Keratinocyte (primary cell): ENCODE data around the gene MEGF10. TPM values are rescaled to one million over a fixed set of nuclear protein-coding genes. Genes with fewer than 3 reads are reported as not detected.

Source experiments
- DNase-seq: peaks from one replicate; pipeline ENCODE4 v3.0.0-alpha.2; 2011; ENCODE audit warnings: low read depth, missing footprints, low spot score
- FAIRE-seq: peaks from 2 replicates; lab custom pipeline; 2011; peaks lifted over from hg19 to GRCh38; lab: Jason Lieb, UNC
- H2AFZ ChIP-seq: 2 replicates; pipeline ENCODE4 v1.6.0; 2012; ENCODE audit warnings: low read length, control low read depth, inconsistent platforms; ENCODE audit not compliant: control insufficient read depth
- H3K27ac ChIP-seq: 2 replicates; pipeline ENCODE4 v1.5.1; 2011; ENCODE audit warnings: low read length; ENCODE audit not compliant: control insufficient read depth, insufficient read depth
- H3K27me3 ChIP-seq: 3 replicates; pipeline ENCODE4 v1.6.0; 2011; ENCODE audit warnings: low read length; ENCODE audit not compliant: control insufficient read depth, insufficient read depth; ENCODE audit errors: extremely low read depth
- H3K36me3 ChIP-seq, 2 experiments: 2 replicates in 1 of 2; 3 replicates in 1 of 2; pipeline ENCODE4 v1.5.1; 2011; ENCODE audit warnings: low read length in 2 of 2, mild to moderate bottlenecking in 1 of 2; ENCODE audit not compliant: control insufficient read depth in 2 of 2, insufficient read depth in 2 of 2; ENCODE audit errors: extremely low read depth in 1 of 2
- H3K4me1 ChIP-seq: 3 replicates; pipeline ENCODE4 v1.5.1; 2011; ENCODE audit warnings: low read length; ENCODE audit not compliant: control insufficient read depth, insufficient read depth; ENCODE audit errors: extremely low read depth
- H3K4me2 ChIP-seq: 3 replicates; pipeline ENCODE4 v1.6.0; 2011; ENCODE audit warnings: low read depth, low read length; ENCODE audit not compliant: control insufficient read depth, insufficient read depth; ENCODE audit errors: extremely low read depth
- H3K4me3 ChIP-seq, 3 experiments: fragments of 200-600 bp in 1 of 3; sonication (generic) in 1 of 3; 2 replicates in 2 of 3; 3 replicates in 1 of 3; pipeline ENCODE4 v1.5.1; 2011 to 2016; ENCODE audit warnings: low read length in 3 of 3, mild to moderate bottlenecking in 3 of 3, control low read depth in 2 of 3, inconsistent platforms in 1 of 3, low read depth in 1 of 3, mixed read lengths in 1 of 3, mixed run types in 1 of 3, moderate library complexity in 1 of 3; ENCODE audit not compliant: control insufficient read depth in 2 of 3, insufficient read depth in 2 of 3; ENCODE audit errors: extremely low read depth in 1 of 3
- H3K79me2 ChIP-seq: 2 replicates; pipeline ENCODE4 v1.6.0; 2012; ENCODE audit warnings: low read length; ENCODE audit not compliant: control insufficient read depth, insufficient read depth
- H3K9ac ChIP-seq: 3 replicates; pipeline ENCODE4 v1.6.0; 2011; ENCODE audit warnings: low read length; ENCODE audit not compliant: control insufficient read depth, insufficient read depth; ENCODE audit errors: extremely low read depth
- H3K9me1 ChIP-seq: 3 replicates; pipeline ENCODE4 v1.6.0; 2011; ENCODE audit warnings: low read length; ENCODE audit not compliant: control insufficient read depth, insufficient read depth; ENCODE audit errors: extremely low read depth
- H3K9me3 ChIP-seq: 2 replicates; pipeline ENCODE4 v1.5.1; 2012; ENCODE audit warnings: low read depth, low read length; ENCODE audit not compliant: control insufficient read depth
- H4K20me1 ChIP-seq: 3 replicates; pipeline ENCODE4 v1.6.0; 2011; ENCODE audit warnings: low read length; ENCODE audit not compliant: control insufficient read depth, insufficient read depth; ENCODE audit errors: extremely low read depth
- CTCF ChIP-seq, 3 experiments: IDR thresholded peaks in 1 of 3; conservative IDR thresholded peaks in 1 of 3; optimal IDR thresholded peaks in 1 of 3; 2 replicates in 2 of 3; 3 replicates in 1 of 3; pipeline versions ENCODE3 to v1.5.1; 2011; ENCODE audit warnings: low read length in 3 of 3, mild to moderate bottlenecking in 3 of 3, moderate library complexity in 2 of 3, control low read depth in 1 of 3, inconsistent platforms in 1 of 3; ENCODE audit not compliant: insufficient read depth in 2 of 3; ENCODE audit errors: extremely low read depth in 1 of 3
- EZH2 ChIP-seq: IDR thresholded peaks from one replicate; pipeline ENCODE4 v1.6.1; 2012; ENCODE audit warnings: inconsistent platforms, mild to moderate bottlenecking, low read length, moderate library complexity
- dilution Hi-C: fragments of 300-500 bp; cut with MboI; formaldehyde crosslinking; loops from one replicate; pipeline ENCODE4 v1.7.0; 2020; ENCODE audit warnings: low sequenced_read_pairs; ENCODE audit not compliant: extremely low pct_ligation_motif_present
- polyA plus RNA-seq, 5 experiments: library from polyadenylated mRNA; depleted of rRNA in 3 of 5; stranded (reverse) in 3 of 5; stranded (forward) in 1 of 5; unstranded in 1 of 5; fragments of >200 nt; gene quantifications; 1 replicate in 1 of 5; 2 replicates in 3 of 5; 3 replicates in 1 of 5; pipeline versions ENCODE4 v1.2.1 to v1.2.3, GENCODE V29; 2011 to 2012; ENCODE audit warnings: missing spikeins in 2 of 5, low read depth in 1 of 5, low replicate concordance in 1 of 5

The MEGF10 gene
- polyA plus RNA-seq, 1 donor (not counting 4 experiments of a cell fraction or from before 2014, with no cell fraction given): not detected

DNA sequence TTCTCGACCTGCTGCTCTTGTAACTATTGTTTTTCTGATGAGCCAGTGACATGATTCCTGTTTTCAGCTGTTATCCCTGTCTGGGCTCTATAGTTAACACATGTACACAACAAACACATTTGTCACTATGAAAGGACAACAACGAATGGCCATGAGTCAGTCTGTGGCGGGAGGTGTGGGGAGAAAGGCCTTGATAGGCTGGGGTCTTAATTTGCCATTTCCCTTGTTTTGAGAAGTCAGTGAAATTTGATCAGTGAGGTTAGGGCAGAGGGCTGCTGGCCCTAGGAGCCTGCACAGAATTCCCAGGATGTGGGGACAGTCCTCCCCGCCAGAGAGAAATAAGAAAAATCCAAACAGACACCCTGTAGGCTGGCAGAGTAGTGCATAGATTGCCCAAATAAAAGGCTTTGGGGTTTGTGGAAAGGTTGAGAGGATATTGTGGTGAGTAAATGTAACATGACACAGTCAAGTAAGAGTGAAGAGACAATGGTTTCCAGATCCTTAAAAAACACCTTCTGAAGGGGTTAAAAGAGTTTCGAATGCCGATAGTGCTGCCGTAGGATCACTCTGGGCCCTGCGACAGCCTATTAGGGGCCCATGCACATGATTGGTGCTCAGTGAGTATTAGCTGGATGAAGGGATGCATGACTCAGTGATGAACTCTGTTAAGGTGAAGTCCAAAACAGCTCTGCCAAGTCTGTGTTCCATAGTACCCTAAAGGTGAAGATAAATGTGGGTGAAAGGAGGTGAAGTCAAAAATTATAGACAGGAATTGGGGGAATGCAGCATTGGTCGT is 115.9 kb downstream of the MEGF10 start:
- TF ChIP-seq EZH2 (no peak), CTCF (optimal IDR thresholded peaks at IDR 0.05 in 1 of 3, IDR thresholded peaks at IDR 0.05 in 1 of 3, conservative IDR thresholded peaks at IDR 0.05 in 1 of 3; ENCODE audit: extremely low read depth in 1 of 3, insufficient read depth in 2 of 3, low read length in 3 of 3) (no peak)
- H3K4me1 ChIP-seq: no peaks in the 10 kb centered on the region
- H4K20me1 ChIP-seq: no peaks in the 10 kb centered on the region
- H3K36me3 ChIP-seq: no peaks in the 10 kb centered on the region
- no peak overlapping the region for H3K9ac ChIP-seq
- no peaks in the 10 kb centered on the region for H3K79me2 ChIP-seq
- no peak for FAIRE-seq
- dilution Hi-C loops: no loop called here
- H3K9me1 ChIP-seq: no peaks in the 10 kb centered on the region
- H3K4me3 ChIP-seq: no peak overlapping the region
- no peak overlapping the region for H2AFZ ChIP-seq
- no peak overlapping the region for H3K4me2 ChIP-seq
- no peak for DNase-seq
- H3K27ac ChIP-seq: no peak overlapping the region
- no peaks in the 10 kb centered on the region for H3K9me3 ChIP-seq
- H3K27me3 ChIP-seq: peaks cover 4% of the 10 kb centered on the region

- Histone ChIP-seq H3K9ac (no peak overlapping the region), H3K79me2 (no peaks in the 10 kb centered on the region), H3K4me2 (no peak overlapping the region), H3K4me3 (no peak overlapping the region), H3K4me1 (no peaks in the 10 kb centered on the region), H3K36me3 (no peaks in the 10 kb centered on the region), H4K20me1 (no peaks in the 10 kb centered on the region), H3K9me1 (no peaks in the 10 kb centered on the region), H3K27ac (no peak overlapping the region), H3K27me3 (peaks cover 4% of the 10 kb centered on the region), H2AFZ (no peak overlapping the region), H3K9me3 (no peaks in the 10 kb centered on the region)
- DNase-seq (no peak), FAIRE-seq (no peak)
- TF ChIP-seq CTCF (optimal IDR thresholded peaks at IDR 0.05 in 1 of 3, IDR thresholded peaks at IDR 0.05 in 1 of 3, conservative IDR thresholded peaks at IDR 0.05 in 1 of 3; ENCODE audit: extremely low read depth in 1 of 3, insufficient read depth in 2 of 3, low read length in 3 of 3) (no peak), EZH2 (no peak)
- dilution Hi-C loops: no loop called here
Observed at GRCh38 chr5:127409246-127409917, 118.8 kb downstream of the MEGF10 start.
